AG09319 (cell line): ENCODE measurements around the gene HECTD4.

Experiments
- DNase-seq: peaks from one replicate; pipeline ENCODE4 v3.0.0-alpha.2; 2010; ENCODE audit warnings: low read depth; ENCODE audit errors: extremely low read depth
- CTCF ChIP-seq: IDR thresholded peaks from 2 replicates; pipeline ENCODE4 v1.5.1; 2011; ENCODE audit warnings: low read depth, mild to moderate bottlenecking, inconsistent platforms, low read length, moderate library complexity

The HECTD4 gene

GRCh38 chr12:112299704-112300103 lies 82.5 kb downstream of the HECTD4 start:
- TF ChIP-seq CTCF = no peak
- DNase-seq = no peak

GRCh38 chr12:112297188-112297587 lies 85.0 kb downstream of the HECTD4 start:
- TF ChIP-seq CTCF = no peak
- no peak for DNase-seq

GRCh38 chr12:112296183-112296582 lies 86.0 kb downstream of the HECTD4 start:
- no peak for TF ChIP-seq CTCF
- no peak for DNase-seq

GRCh38 chr12:112294793-112295192 lies 87.4 kb downstream of the HECTD4 start:
- no peak for DNase-seq

GRCh38 chr12:112288638-112289037 lies 93.6 kb downstream of the HECTD4 start:
- DNase-seq = no peak
- no peak for TF ChIP-seq CTCF

More at GRCh38 chr12:112294793-112295192, 87.4 kb downstream of the HECTD4 start:
- TF ChIP-seq CTCF = peak; percentile 3; the same call in 1 of the 2 replicates

GRCh38 chr12:112285600-112286401 lies 96.4 kb downstream of the HECTD4 start:
- no peak for TF ChIP-seq CTCF
- DNase-seq = no peak

GRCh38 chr12:112283546-112283945 lies 98.7 kb downstream of the HECTD4 start:
- DNase-seq = no peak
- TF ChIP-seq CTCF = no peak
